ENCODE results near the gene SELENON.
"Not testable (repeated sequence)": the region's sequence is repeated elsewhere in the genome, so short reads cannot be mapped to it uniquely, and the experiment has no call there.

Gene SELENON

GRCh38 chr1:25826571-25826970 lies 26.6 kb downstream of the SELENON start:
- no peak for DNase-seq (ENCODE audit: insufficient read length)
- no peak for FAIRE-seq
- TF ChIP-seq POLR2A (IDR thresholded peaks at IDR 0.05; ENCODE audit: low read depth, low read length): no peak
- no peak for TF ChIP-seq POLR2AphosphoS5 (IDR thresholded peaks at IDR 0.05; ENCODE audit: low read depth, low read length)
- TF ChIP-seq TAF1 (IDR thresholded peaks at IDR 0.05; ENCODE audit: borderline replicate concordance, low read depth, low read length): no peak

DNA sequence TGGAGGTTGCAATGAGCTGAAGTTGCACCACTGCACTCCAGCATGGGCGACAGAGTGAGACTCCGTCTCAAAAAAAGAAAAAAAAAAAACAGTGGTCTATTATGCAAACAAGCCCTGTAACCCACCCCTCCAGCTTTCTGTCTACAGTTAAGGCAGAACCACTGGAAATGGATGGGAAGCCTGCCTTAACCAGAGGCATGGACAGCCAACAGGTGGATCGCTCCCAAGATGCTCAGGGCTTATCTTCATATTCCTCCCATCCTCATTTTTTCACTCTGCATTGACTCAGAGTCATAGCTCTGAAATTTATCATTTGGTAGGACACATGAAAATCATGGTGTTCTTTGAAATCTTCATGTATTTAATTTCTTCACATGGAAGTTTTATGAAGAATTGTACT lies 28.5 kb downstream of the SELENON start:
- no peak for FAIRE-seq

GRCh38 chr1:25829046-25829445 lies 29.1 kb downstream of the SELENON start:
- FAIRE-seq (no peak), DNase-seq (ENCODE audit: insufficient read length) (no peak)
- TF ChIP-seq TAF1 (IDR thresholded peaks at IDR 0.05; ENCODE audit: borderline replicate concordance, low read depth, low read length) (no peak), POLR2A (IDR thresholded peaks at IDR 0.05; ENCODE audit: low read depth, low read length) (no peak), POLR2AphosphoS5 (IDR thresholded peaks at IDR 0.05; ENCODE audit: low read depth, low read length) (no peak)

More for the DNA sequence above, 28.5 kb downstream of the SELENON start:
- DNase-seq (ENCODE audit: insufficient read length): no peak
- TF ChIP-seq TAF1 (IDR thresholded peaks at IDR 0.05; ENCODE audit: borderline replicate concordance, low read depth, low read length) (no peak), POLR2A (IDR thresholded peaks at IDR 0.05; ENCODE audit: low read depth, low read length) (no peak), POLR2AphosphoS5 (IDR thresholded peaks at IDR 0.05; ENCODE audit: low read depth, low read length) (no peak)

- DNase-seq (ENCODE audit: insufficient read length) (no peak), FAIRE-seq (peak; percentile 40)
- TF ChIP-seq POLR2A (IDR thresholded peaks at IDR 0.05; ENCODE audit: low read depth, low read length) (no peak), POLR2AphosphoS5 (IDR thresholded peaks at IDR 0.05; ENCODE audit: low read depth, low read length) (no peak), TAF1 (IDR thresholded peaks at IDR 0.05; ENCODE audit: borderline replicate concordance, low read depth, low read length) (no peak)
Measured at GRCh38 chr1:25831569-25832196, 31.7 kb downstream of the SELENON start.

- TF ChIP-seq POLR2A (IDR thresholded peaks at IDR 0.05; ENCODE audit: low read depth, low read length): no peak
- TF ChIP-seq POLR2AphosphoS5 (IDR thresholded peaks at IDR 0.05; ENCODE audit: low read depth, low read length): no peak
- no peak for TF ChIP-seq TAF1 (IDR thresholded peaks at IDR 0.05; ENCODE audit: borderline replicate concordance, low read depth, low read length)
- FAIRE-seq (no peak), DNase-seq (ENCODE audit: insufficient read length) (no peak)
Measured at GRCh38 chr1:25832336-25833037, 32.5 kb downstream of the SELENON start.

DNA sequence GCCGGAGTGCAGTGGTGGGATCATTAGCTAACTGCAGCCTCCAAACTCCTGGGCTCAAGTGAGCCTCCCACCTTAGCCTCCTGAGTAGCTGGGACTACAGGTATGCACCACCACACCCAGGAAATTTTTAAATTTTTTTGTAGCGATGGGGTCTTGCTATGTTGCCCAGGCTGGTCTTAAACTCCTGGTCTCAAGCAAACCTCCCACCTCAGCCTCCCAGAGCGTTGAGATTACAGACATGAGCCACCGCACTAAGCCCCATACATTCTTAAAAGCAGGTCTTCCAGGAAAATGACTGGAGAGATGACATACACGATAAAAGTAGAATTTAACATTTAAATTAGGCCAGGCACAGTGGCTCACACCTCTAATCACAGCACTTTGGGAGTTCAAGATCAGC lies 33.2 kb downstream of the SELENON start:
- DNase-seq (ENCODE audit: insufficient read length) (no peak), FAIRE-seq (no peak)
- TF ChIP-seq POLR2AphosphoS5 (IDR thresholded peaks at IDR 0.05; ENCODE audit: low read depth, low read length) (no peak), TAF1 (IDR thresholded peaks at IDR 0.05; ENCODE audit: borderline replicate concordance, low read depth, low read length) (no peak), POLR2A (IDR thresholded peaks at IDR 0.05; ENCODE audit: low read depth, low read length) (no peak)

DNA sequence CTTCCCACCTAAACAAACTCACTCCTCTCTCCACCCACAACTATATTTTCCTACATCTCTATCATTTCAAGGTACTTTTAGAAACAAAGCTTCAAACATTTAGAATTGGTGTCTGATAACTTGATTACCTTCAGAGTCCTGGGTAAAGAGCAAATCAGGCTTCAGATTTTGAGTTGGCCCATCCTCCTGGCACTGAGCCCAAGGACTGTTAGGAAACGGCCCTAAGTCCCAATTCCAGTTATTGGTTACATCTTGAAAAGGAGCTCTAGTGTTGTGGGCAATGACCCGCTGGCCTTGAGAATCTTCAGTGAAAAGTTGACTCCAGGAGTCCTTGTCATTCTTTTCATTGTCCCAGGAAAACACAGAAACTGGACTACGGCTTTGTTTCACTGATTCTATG lies 34.9 kb downstream of the SELENON start:
- DNase-seq (ENCODE audit: insufficient read length): no peak
- no peak for FAIRE-seq
- TF ChIP-seq POLR2AphosphoS5 (IDR thresholded peaks at IDR 0.05; ENCODE audit: low read depth, low read length) (no peak), TAF1 (IDR thresholded peaks at IDR 0.05; ENCODE audit: borderline replicate concordance, low read depth, low read length) (no peak), POLR2A (IDR thresholded peaks at IDR 0.05; ENCODE audit: low read depth, low read length) (no peak)

DNA sequence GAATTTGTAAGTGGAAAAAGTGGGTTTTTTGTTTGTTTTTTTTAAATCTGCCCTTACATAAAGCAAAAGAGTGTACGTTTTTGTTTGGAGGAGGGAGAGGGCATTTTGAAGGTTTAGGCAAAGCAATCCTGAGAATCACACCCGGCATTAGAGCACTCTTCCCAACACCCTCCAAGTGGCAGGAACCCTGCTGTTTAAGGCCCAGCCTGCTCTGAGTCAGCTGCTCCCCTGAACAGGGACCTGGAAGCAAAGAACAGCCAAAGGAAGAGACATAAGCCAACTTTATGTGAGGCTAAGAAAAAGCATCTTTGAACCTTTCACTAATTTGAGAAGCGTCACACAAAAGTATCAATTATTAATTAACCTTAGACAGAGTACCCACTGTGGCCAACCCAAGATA lies 36.7 kb downstream of the SELENON start:
- TF ChIP-seq TAF1 (IDR thresholded peaks at IDR 0.05; ENCODE audit: borderline replicate concordance, low read depth, low read length): no peak
- no peak for TF ChIP-seq POLR2A (IDR thresholded peaks at IDR 0.05; ENCODE audit: low read depth, low read length)
- DNase-seq (ENCODE audit: insufficient read length): no peak
- no peak for FAIRE-seq

DNA sequence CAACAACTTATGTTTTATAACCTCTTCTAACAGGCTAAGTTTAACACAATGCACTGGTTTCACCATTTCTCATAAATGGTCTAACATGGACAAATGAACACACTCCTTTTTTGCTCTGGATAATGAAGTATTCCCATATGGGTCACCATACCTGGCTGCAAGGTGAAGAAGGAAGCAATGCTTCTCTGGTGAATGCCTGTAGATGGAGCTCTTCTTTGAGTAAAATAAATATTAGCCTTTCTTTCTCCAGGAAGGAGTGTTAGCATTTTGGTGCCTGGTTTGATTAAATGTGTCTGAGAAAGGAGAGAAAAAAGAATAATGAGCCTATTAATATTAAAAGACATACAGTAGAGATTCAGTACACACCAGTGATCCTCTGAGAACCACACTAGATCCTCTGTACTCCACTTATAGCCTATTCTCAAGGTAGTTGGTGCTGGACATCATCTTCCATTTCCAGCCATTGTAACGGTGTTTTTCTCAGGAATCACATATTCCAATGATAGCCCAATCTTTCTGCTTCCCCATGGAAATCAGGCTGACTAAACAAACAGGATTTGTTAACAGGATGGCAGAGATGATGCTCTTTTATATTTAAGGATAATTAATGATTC lies 37.4 kb downstream of the SELENON start:
- DNase-seq (ENCODE audit: insufficient read length) (no peak), FAIRE-seq (peak; percentile 53)
- TF ChIP-seq TAF1 (IDR thresholded peaks at IDR 0.05; ENCODE audit: borderline replicate concordance, low read depth, low read length): no peak
- TF ChIP-seq POLR2AphosphoS5 (IDR thresholded peaks at IDR 0.05; ENCODE audit: low read depth, low read length): no peak
- no peak for TF ChIP-seq POLR2A (IDR thresholded peaks at IDR 0.05; ENCODE audit: low read depth, low read length)

GRCh38 chr1:25839808-25840207 lies 39.8 kb downstream of the SELENON start:
- FAIRE-seq; DNase-seq (ENCODE audit: insufficient read length): not testable (repeated sequence)

DNA sequence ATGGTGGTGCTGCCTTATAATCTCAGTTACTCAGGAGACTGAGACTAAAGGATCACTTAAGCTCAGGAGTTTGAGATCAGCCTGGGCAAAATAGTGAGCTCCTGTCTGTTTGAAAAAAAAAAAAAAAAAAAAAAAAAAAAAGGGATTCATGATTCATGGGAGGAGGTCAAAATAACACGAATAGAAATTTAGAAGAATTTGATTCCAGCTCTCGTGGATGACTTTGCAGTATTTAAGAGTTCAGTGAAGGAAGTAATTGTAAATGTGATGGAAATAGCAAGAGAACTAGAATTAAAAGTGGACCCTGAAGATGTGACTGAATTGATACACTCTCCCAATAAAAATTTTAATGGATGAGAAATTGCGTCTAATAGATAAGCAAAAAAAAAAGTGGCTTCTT lies 43.5 kb downstream of the SELENON start:
- TF ChIP-seq TAF1 (IDR thresholded peaks at IDR 0.05; ENCODE audit: borderline replicate concordance, low read depth, low read length) (no peak), POLR2A (IDR thresholded peaks at IDR 0.05; ENCODE audit: low read depth, low read length) (no peak), POLR2AphosphoS5 (IDR thresholded peaks at IDR 0.05; ENCODE audit: low read depth, low read length) (no peak)
- DNase-seq (ENCODE audit: insufficient read length) (no peak), FAIRE-seq (no peak)

Measured in GM12892 (cell line).